ENCODE measurements around the gene SYTL5.

Gene SYTL5

GRCh38 chrX:38116706-38117105 lies 110.4 kb downstream of the SYTL5 start:
- Histone ChIP-seq H3K36me3 (ENCODE audit: insufficient read depth, low read length) (no peaks in the 10 kb centered on the region), H3K9ac (ENCODE audit: low read depth, low read length) (no peak overlapping the region), H3K4me1 (ENCODE audit: insufficient read depth, low read length) (no peaks in the 10 kb centered on the region), H3K9me3 (ENCODE audit: control insufficient read depth, insufficient read depth, low read length) (no peaks in the 10 kb centered on the region)

- H3K36me3 ChIP-seq (ENCODE audit: insufficient read depth, low read length) = no peaks in the 10 kb centered on the region
- no peak overlapping the region for H3K9ac ChIP-seq (ENCODE audit: low read depth, low read length)
- no peaks in the 10 kb centered on the region for H3K9me3 ChIP-seq (ENCODE audit: control insufficient read depth, insufficient read depth, low read length)
- no peaks in the 10 kb centered on the region for H3K4me1 ChIP-seq (ENCODE audit: insufficient read depth, low read length)
These were observed 111.1 kb downstream of the SYTL5 start for GRCh38 chrX:38117485-38117884.

DNA sequence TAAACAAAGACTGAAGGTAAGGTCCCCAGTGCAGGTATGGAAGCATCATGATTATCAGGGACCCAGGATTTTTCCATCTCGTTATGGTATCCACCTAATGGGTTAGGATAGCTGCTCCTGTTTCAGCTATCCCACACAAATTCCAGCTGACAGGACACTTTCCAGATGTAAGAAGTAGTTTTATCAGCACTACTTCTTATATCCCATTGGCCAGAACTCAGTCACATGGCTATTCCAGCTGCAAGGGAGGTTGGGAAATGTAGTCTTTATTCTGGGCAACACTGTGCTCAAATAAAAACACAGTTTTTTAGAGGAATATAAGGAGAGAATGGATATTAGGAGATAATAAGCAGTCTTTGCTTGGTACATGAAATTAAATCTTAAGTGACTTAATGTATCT lies 117.6 kb downstream of the SYTL5 start:
- Histone ChIP-seq H3K36me3 (ENCODE audit: insufficient read depth, low read length) (no peaks in the 10 kb centered on the region; the same call in 1 of the 2 replicates), H3K4me1 (ENCODE audit: insufficient read depth, low read length) (no peaks in the 10 kb centered on the region), H3K9ac (ENCODE audit: low read depth, low read length) (no peak overlapping the region), H3K9me3 (ENCODE audit: control insufficient read depth, insufficient read depth, low read length) (no peaks in the 10 kb centered on the region)

DNA sequence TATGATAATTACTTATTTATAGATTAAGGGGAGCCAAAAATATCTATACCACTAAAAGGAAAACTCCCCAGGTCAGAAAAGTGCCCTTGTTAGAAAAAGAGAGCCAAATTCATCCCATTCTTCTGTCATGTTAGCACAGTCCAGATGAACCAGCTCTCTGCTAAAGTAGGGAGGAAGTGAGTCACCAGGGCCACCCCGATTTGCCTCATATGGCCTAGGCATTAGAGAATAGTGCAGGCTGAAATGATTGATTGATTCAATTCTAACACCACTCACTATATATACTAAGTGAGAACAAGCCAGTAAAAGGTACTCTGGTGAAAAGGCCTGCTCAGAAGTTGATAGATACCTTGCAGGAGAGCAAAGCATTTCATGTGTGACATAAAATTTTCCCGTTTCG lies 119.8 kb downstream of the SYTL5 start:
- no peaks in the 10 kb centered on the region; the same call in 1 of the 2 replicates for H3K36me3 ChIP-seq (ENCODE audit: insufficient read depth, low read length)
- H3K4me1 ChIP-seq (ENCODE audit: insufficient read depth, low read length) = no peaks in the 10 kb centered on the region
- no peaks in the 10 kb centered on the region for H3K9me3 ChIP-seq (ENCODE audit: control insufficient read depth, insufficient read depth, low read length)
- H3K9ac ChIP-seq (ENCODE audit: low read depth, low read length) = no peak overlapping the region

GRCh38 chrX:38127961-38128360 lies 121.6 kb downstream of the SYTL5 start:
- Histone ChIP-seq H3K4me1 (ENCODE audit: insufficient read depth, low read length) (no peaks in the 10 kb centered on the region), H3K36me3 (ENCODE audit: insufficient read depth, low read length) (no peaks in the 10 kb centered on the region; the same call in 1 of the 2 replicates), H3K9me3 (ENCODE audit: control insufficient read depth, insufficient read depth, low read length) (no peaks in the 10 kb centered on the region), H3K9ac (ENCODE audit: low read depth, low read length) (no peak overlapping the region)

DNA sequence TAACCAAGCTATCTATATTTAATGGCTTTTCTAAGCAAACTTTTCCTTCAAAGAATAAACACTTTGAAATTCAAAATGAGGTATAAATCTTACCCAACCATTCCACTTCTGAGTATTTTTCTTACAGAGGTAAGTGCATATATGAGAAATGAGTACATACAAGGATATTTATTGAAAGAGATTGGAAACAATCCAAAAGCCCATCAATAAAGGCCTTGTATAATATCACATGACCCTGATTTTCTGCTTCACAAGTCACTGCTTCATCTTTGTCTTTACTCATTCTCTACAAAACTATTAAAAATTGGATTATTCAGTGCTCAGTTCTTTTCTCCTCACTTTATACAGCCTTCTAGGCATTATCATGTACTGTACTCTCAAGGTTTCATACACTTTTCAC lies 123.0 kb downstream of the SYTL5 start:
- H3K4me1 ChIP-seq (ENCODE audit: insufficient read depth, low read length) = no peaks in the 10 kb centered on the region
- H3K36me3 ChIP-seq (ENCODE audit: insufficient read depth, low read length) = no peaks in the 10 kb centered on the region; the same call in 1 of the 2 replicates
- no peak overlapping the region for H3K9ac ChIP-seq (ENCODE audit: low read depth, low read length)
- no peaks in the 10 kb centered on the region for H3K9me3 ChIP-seq (ENCODE audit: control insufficient read depth, insufficient read depth, low read length)

DNA sequence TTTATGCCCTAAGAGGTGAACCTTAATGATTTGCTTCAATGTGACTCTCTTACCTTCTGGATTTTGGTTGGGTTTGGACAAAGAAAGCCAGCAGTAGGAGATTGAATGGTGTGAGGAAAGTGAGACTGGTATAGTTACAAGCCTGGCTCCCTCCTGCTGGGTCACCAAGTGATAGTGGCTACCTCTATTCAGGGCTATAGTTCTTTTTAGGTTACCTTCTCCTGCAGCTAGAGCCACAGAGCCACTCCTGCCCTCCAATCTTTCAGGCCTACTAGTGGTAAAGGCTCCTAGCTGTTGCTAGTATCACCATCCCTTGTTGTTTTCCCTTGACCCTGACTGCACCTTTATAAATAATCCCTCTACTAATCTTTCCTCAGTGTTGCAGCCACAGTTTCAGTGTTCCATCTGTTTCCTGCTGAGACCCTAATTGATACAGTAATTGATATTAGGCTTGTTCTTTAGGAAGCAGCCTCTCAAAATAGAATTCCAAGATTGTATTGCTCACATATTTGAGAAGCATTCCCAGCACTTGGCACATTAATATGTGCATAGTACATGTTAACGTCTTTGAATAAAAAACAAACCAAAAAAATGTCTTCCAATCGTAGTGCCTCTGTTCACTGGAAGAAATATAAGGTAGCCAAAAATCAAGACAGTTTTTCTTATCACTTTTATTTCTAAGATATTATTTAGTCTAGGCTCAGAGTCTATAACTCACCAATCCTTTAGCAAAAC lies 132.0 kb downstream of the SYTL5 start:
- no peaks in the 10 kb centered on the region for H3K36me3 ChIP-seq (ENCODE audit: insufficient read depth, low read length)
- no peak overlapping the region for H3K9ac ChIP-seq (ENCODE audit: low read depth, low read length)
- H3K4me1 ChIP-seq (ENCODE audit: insufficient read depth, low read length) = no peaks in the 10 kb centered on the region; the same call in 1 of the 2 replicates
- H3K9me3 ChIP-seq (ENCODE audit: control insufficient read depth, insufficient read depth, low read length) = no peaks in the 10 kb centered on the region

DNA sequence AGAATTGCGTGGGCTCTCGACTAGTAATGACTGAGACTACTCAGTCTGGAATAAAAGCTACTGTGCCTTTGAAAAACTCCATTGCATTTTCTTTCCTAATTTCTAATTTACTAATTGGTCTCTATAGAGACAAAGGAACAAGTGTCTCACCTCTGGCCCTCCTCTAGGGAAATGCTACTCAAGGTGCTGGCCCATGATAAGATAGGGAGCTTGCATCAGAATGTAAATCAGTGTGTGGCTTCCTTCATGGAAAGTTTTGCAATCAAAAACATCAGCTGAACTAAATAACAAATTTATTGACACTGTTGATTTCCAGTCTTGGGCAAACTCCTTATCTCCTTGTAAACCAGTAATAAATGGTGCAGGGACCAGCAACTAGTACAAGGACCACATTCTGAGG lies 132.5 kb downstream of the SYTL5 start:
- H3K4me1 ChIP-seq (ENCODE audit: insufficient read depth, low read length) = no peaks in the 10 kb centered on the region; the same call in 1 of the 2 replicates
- H3K9me3 ChIP-seq (ENCODE audit: control insufficient read depth, insufficient read depth, low read length) = no peaks in the 10 kb centered on the region
- no peak overlapping the region for H3K9ac ChIP-seq (ENCODE audit: low read depth, low read length)
- no peaks in the 10 kb centered on the region for H3K36me3 ChIP-seq (ENCODE audit: insufficient read depth, low read length)

DNA sequence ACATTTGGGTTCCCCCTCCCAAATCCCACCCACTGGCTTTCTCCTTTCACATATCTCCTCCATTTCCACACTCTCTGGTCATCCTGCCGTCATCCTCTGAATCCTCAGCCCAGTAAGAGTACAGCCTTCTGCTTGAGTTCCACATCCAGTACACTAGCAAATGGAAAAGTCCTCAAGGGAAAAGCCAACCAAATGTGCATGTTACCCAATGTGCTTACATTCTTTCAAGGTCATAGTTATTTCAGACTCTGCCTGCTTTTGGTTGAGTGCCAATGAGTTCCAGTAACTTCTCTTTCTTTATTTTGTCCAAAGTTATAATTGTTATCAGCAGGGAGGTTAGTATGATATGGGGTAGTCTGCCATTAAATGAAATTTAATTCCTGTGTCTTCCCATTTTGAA lies 136.3 kb downstream of the SYTL5 start:
- H3K36me3 ChIP-seq (ENCODE audit: insufficient read depth, low read length) = no peaks in the 10 kb centered on the region
- no peaks in the 10 kb centered on the region; the same call in 1 of the 2 replicates for H3K4me1 ChIP-seq (ENCODE audit: insufficient read depth, low read length)
- no peaks in the 10 kb centered on the region for H3K9me3 ChIP-seq (ENCODE audit: control insufficient read depth, insufficient read depth, low read length)
- no peak overlapping the region for H3K9ac ChIP-seq (ENCODE audit: low read depth, low read length)

- no peaks in the 10 kb centered on the region for H3K4me1 ChIP-seq (ENCODE audit: insufficient read depth, low read length)
- no peaks in the 10 kb centered on the region for H3K9me3 ChIP-seq (ENCODE audit: control insufficient read depth, insufficient read depth, low read length)
These were observed 142.7 kb downstream of the SYTL5 start for GRCh38 chrX:38149016-38149415.

DNA sequence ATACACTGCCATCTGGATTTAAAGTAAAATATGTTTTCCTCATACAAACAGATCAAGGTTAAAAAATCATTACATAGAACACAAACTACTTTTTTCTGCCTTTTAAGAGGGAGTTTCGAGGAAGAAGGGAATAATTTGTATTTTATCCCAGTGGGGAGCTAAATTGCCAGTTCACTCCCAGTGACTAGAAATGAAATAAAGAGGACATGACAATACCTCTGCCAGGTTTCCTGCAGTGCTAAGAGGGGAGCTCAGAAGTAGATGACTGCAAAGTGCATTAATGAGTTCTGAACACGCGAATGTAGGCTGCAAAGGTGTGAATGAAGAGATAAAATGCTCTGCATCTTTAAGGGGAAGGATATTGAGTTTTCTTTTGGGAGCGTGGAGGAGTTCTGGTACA lies 144.6 kb downstream of the SYTL5 start:
- Histone ChIP-seq H3K9ac (ENCODE audit: low read depth, low read length) (no peak overlapping the region), H3K9me3 (ENCODE audit: control insufficient read depth, insufficient read depth, low read length) (no peaks in the 10 kb centered on the region), H3K4me1 (ENCODE audit: insufficient read depth, low read length) (no peaks in the 10 kb centered on the region), H3K36me3 (ENCODE audit: insufficient read depth, low read length) (peaks cover 6% of the 10 kb centered on the region)

More at GRCh38 chrX:38149016-38149415, 142.7 kb downstream of the SYTL5 start:
- Histone ChIP-seq H3K9ac (ENCODE audit: low read depth, low read length) (no peak overlapping the region), H3K36me3 (ENCODE audit: insufficient read depth, low read length) (peaks cover 3% of the 10 kb centered on the region; the same call in 1 of the 2 replicates)

- Histone ChIP-seq H3K4me1 (ENCODE audit: insufficient read depth, low read length) (no peaks in the 10 kb centered on the region), H3K36me3 (ENCODE audit: insufficient read depth, low read length) (peaks cover 10% of the 10 kb centered on the region), H3K9ac (ENCODE audit: low read depth, low read length) (no peak overlapping the region), H3K9me3 (ENCODE audit: control insufficient read depth, insufficient read depth, low read length) (no peaks in the 10 kb centered on the region)
These were observed 145.1 kb downstream of the SYTL5 start for GRCh38 chrX:38151441-38151840.

DNA sequence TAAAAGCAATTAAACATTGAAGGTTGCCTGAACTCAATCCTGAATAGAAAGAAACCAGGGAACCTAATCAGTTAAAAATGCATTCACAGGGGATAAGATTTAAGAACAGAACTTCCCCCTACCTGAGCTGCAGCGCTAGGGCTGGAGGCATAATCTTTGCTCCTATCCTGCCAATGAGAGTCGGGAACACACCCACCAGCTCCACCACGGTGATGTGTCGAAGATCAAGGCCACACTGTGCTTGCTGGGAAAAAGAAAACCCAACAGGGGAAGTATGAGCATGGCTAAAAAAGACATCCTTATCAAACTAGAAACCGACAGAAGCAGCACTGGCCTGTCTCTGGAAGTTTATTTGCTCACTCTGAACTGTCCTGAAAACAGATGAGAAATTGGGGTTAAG lies 148.0 kb downstream of the SYTL5 start:
- Histone ChIP-seq H3K9ac (ENCODE audit: low read depth, low read length) (no peak overlapping the region), H3K36me3 (ENCODE audit: insufficient read depth, low read length) (peaks cover 12% of the 10 kb centered on the region), H3K4me1 (ENCODE audit: insufficient read depth, low read length) (no peaks in the 10 kb centered on the region), H3K9me3 (ENCODE audit: control insufficient read depth, insufficient read depth, low read length) (no peaks in the 10 kb centered on the region)

- H3K4me1 ChIP-seq (ENCODE audit: insufficient read depth, low read length) = no peaks in the 10 kb centered on the region
- H3K9ac ChIP-seq (ENCODE audit: low read depth, low read length) = no peak overlapping the region
- H3K9me3 ChIP-seq (ENCODE audit: control insufficient read depth, insufficient read depth, low read length) = no peaks in the 10 kb centered on the region
- H3K36me3 ChIP-seq (ENCODE audit: insufficient read depth, low read length) = peaks cover 11% of the 10 kb centered on the region
These were observed 148.5 kb downstream of the SYTL5 start for GRCh38 chrX:38154818-38155217.

DNA sequence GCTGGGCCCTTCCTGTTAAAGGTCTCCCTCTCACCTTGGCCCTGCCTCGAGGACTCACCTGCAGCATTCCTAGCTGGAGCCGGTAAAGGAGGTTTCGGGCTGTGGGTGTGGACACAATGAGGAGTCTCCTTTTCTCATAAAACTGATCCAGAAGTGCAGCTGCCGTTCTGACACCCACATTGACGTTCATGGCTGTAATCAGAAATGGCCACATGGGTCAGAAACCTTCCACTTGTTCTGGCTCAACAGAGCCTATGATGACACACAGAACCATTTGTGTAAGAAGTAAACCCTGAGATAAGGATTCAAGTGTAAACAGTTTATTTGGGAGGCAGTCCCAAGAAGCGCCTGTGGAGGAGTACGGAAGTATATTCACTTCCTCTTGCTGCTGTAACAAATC lies 150.5 kb downstream of the SYTL5 start:
- Histone ChIP-seq H3K36me3 (ENCODE audit: insufficient read depth, low read length) (peaks cover 9% of the 10 kb centered on the region; the same call in 1 of the 2 replicates), H3K9me3 (ENCODE audit: control insufficient read depth, insufficient read depth, low read length) (no peaks in the 10 kb centered on the region), H3K9ac (ENCODE audit: low read depth, low read length) (no peak overlapping the region), H3K4me1 (ENCODE audit: insufficient read depth, low read length) (no peaks in the 10 kb centered on the region)

Data from ES-I3 (cell line).